Occipital lobe (tissue), 2 donors: ENCODE data around the gene ALDH8A1. TPM values are rescaled to one million over a fixed set of nuclear protein-coding genes. Genes with fewer than 3 reads are reported as not detected.

Experiments
- DNase-seq: peaks from one replicate; lab custom pipeline; 2025; lab: John Stamatoyannopoulos, UW
- total RNA-seq: library from RNA; depleted of rRNA; stranded (reverse); fragments of >200 nt; gene quantifications from one replicate; pipeline ENCODE4 v1.2.3, GENCODE V29; 2014

ALDH8A1 gene
- total RNA-seq, 1 donor from 2014 or later, result 1.4 TPM

- DNase-seq, result no peak
Observed at GRCh38 chr6:134873500-134874388, 76.2 kb downstream of the ALDH8A1 start.

- DNase-seq, result no peak
Observed at GRCh38 chr6:134870677-134871498, 79.0 kb downstream of the ALDH8A1 start.

GRCh38 chr6:134868812-134869211 is 81.1 kb downstream of the ALDH8A1 start:
- no peak for DNase-seq

Other genes with a start within 250 kb of the ALDH8A1 start
- 128 TPM for gene HBS1L, start 104.7 kb upstream of the ALDH8A1 start, total RNA-seq
- 1.7 TPM for gene MYB, start 231.2 kb upstream of the ALDH8A1 start, total RNA-seq